Measurements from ENCODE around the gene MRPS5.

The MRPS5 gene

DNA sequence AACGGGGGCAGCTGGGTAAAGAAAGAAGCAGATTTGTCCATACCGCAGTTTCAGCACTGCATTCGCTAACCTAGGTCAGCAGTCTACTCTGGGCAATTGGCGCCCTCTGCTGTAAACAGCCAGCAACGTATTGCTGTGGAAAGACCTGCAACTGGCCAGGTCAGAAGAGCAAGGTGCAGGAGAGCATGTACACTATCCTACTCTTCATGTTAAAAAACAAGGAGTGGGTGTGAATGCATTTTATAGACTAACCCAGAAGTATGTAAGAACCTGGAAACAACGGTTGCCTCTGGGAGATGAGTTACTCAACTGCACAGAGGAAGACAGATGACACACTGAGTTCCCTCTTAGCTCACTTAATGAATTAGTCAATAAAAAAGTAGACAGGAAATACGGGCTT is 6.2 kb downstream of the MRPS5 start:
- peaks cover 35% of the 10 kb centered on the region for H4K20me1 ChIP-seq (ENCODE audit: insufficient read depth, low read length, poor library complexity, severe bottlenecking)
- peak overlapping the region; percentile 21 for H3K4me2 ChIP-seq (ENCODE audit: low read depth, low read length, poor library complexity, severe bottlenecking)
- H3K9ac ChIP-seq (ENCODE audit: low read depth, low read length, poor library complexity, severe bottlenecking): no peak overlapping the region
- H2AFZ ChIP-seq (ENCODE audit: low read length): no peak overlapping the region
- no peaks in the 10 kb centered on the region for H3K27me3 ChIP-seq (ENCODE audit: insufficient read depth, low read length, poor library complexity, severe bottlenecking)
- H3K9me3 ChIP-seq (ENCODE audit: insufficient read depth, low read depth, low read length): no peaks in the 10 kb centered on the region
- peaks cover 35% of the 10 kb centered on the region for H3K4me1 ChIP-seq (ENCODE audit: insufficient read depth, low read length, poor library complexity, severe bottlenecking)
- H3K9me2 ChIP-seq (replicated peaks; ENCODE audit: low read depth, low read length): no peaks in the 10 kb centered on the region
- peaks cover 24% of the 10 kb centered on the region for H3K79me2 ChIP-seq (ENCODE audit: insufficient read depth, low read length)
- peaks cover 36% of the 10 kb centered on the region; the same call in 1 of the 2 replicates for H3K36me3 ChIP-seq (ENCODE audit: insufficient read depth, low read length)
- H3K4me3 ChIP-seq (ENCODE audit: low read length, poor library complexity, severe bottlenecking): no peak overlapping the region
- no peaks in the 10 kb centered on the region for H3F3A ChIP-seq (ENCODE audit: low read depth)
- TF ChIP-seq, protein P1, sequence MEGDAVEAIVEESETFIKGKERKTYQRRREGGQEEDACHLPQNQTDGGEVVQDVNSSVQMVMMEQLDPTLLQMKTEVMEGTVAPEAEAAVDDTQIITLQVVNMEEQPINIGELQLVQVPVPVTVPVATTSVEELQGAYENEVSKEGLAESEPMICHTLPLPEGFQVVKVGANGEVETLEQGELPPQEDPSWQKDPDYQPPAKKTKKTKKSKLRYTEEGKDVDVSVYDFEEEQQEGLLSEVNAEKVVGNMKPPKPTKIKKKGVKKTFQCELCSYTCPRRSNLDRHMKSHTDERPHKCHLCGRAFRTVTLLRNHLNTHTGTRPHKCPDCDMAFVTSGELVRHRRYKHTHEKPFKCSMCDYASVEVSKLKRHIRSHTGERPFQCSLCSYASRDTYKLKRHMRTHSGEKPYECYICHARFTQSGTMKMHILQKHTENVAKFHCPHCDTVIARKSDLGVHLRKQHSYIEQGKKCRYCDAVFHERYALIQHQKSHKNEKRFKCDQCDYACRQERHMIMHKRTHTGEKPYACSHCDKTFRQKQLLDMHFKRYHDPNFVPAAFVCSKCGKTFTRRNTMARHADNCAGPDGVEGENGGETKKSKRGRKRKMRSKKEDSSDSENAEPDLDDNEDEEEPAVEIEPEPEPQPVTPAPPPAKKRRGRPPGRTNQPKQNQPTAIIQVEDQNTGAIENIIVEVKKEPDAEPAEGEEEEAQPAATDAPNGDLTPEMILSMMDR (conservative IDR thresholded peaks at IDR 0.05; ENCODE audit: low read length): peak; percentile 83
- TF ChIP-seq EZH2phosphoT487 (IDR thresholded peaks at IDR 0.05; ENCODE audit: borderline replicate concordance): no peak

DNA sequence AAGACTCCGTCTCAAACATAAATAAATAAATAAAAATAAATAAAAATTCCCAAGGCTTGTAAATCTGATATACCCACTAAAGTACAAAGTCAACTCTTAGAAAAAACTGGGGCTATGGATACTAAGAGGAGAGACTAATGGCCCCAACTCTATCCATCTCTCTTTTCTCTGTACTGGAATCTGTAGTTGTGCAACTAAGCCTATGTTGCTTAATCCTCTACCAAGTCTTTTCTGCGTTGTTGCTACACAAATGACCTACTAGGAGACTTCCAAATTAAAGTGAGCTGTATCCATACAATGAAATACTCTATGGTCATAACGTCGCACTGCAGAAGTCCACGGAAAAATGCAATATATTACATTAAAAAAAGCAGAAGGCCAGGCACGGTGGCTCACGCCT is 8.1 kb downstream of the MRPS5 start:
- no peaks in the 10 kb centered on the region for H3F3A ChIP-seq (ENCODE audit: low read depth)
- no peak overlapping the region for H3K9ac ChIP-seq (ENCODE audit: low read depth, low read length, poor library complexity, severe bottlenecking)
- H3K9me3 ChIP-seq (ENCODE audit: insufficient read depth, low read depth, low read length): no peaks in the 10 kb centered on the region
- H3K27me3 ChIP-seq (ENCODE audit: insufficient read depth, low read length, poor library complexity, severe bottlenecking): no peaks in the 10 kb centered on the region
- no peak overlapping the region for H3K4me2 ChIP-seq (ENCODE audit: low read depth, low read length, poor library complexity, severe bottlenecking)
- H4K20me1 ChIP-seq (ENCODE audit: insufficient read depth, low read length, poor library complexity, severe bottlenecking): peaks cover 18% of the 10 kb centered on the region
- H3K79me2 ChIP-seq (ENCODE audit: insufficient read depth, low read length): peaks cover 4% of the 10 kb centered on the region; the same call in 1 of the 2 replicates
- no peak for TF ChIP-seq EZH2phosphoT487 (IDR thresholded peaks at IDR 0.05; ENCODE audit: borderline replicate concordance)
- TF ChIP-seq, protein P1 (conservative IDR thresholded peaks at IDR 0.05; ENCODE audit: low read length): no peak
- no peak overlapping the region for H3K4me3 ChIP-seq (ENCODE audit: low read length, poor library complexity, severe bottlenecking)
- H2AFZ ChIP-seq (ENCODE audit: low read length): no peak overlapping the region
- H3K36me3 ChIP-seq (ENCODE audit: insufficient read depth, low read length): peaks cover 54% of the 10 kb centered on the region
- H3K4me1 ChIP-seq (ENCODE audit: insufficient read depth, low read length, poor library complexity, severe bottlenecking): peaks cover 16% of the 10 kb centered on the region
- H3K9me2 ChIP-seq (replicated peaks; ENCODE audit: low read depth, low read length): no peaks in the 10 kb centered on the region

- Histone ChIP-seq H3K27me3 (ENCODE audit: insufficient read depth, low read length, poor library complexity, severe bottlenecking) (no peaks in the 10 kb centered on the region), H3K9me3 (ENCODE audit: insufficient read depth, low read depth, low read length) (no peaks in the 10 kb centered on the region), H3K4me1 (ENCODE audit: insufficient read depth, low read length, poor library complexity, severe bottlenecking) (peaks cover 4% of the 10 kb centered on the region), H3K4me2 (ENCODE audit: low read depth, low read length, poor library complexity, severe bottlenecking) (no peak overlapping the region), H3K9ac (ENCODE audit: low read depth, low read length, poor library complexity, severe bottlenecking) (no peak overlapping the region), H3F3A (ENCODE audit: low read depth) (no peaks in the 10 kb centered on the region), H3K4me3 (ENCODE audit: low read length, poor library complexity, severe bottlenecking) (no peak overlapping the region), H2AFZ (ENCODE audit: low read length) (no peak overlapping the region), H3K79me2 (ENCODE audit: insufficient read depth, low read length) (no peaks in the 10 kb centered on the region), H4K20me1 (ENCODE audit: insufficient read depth, low read length, poor library complexity, severe bottlenecking) (peaks cover 8% of the 10 kb centered on the region), H3K36me3 (ENCODE audit: insufficient read depth, low read length) (peaks cover 82% of the 10 kb centered on the region), H3K9me2 (replicated peaks; ENCODE audit: low read depth, low read length) (no peaks in the 10 kb centered on the region)
- TF ChIP-seq, protein P1 (conservative IDR thresholded peaks at IDR 0.05; ENCODE audit: low read length): no peak
- no peak for TF ChIP-seq EZH2phosphoT487 (IDR thresholded peaks at IDR 0.05; ENCODE audit: borderline replicate concordance)
These were observed 11.2 kb downstream of the MRPS5 start for GRCh38 chr2:95110395-95110794.
